ENCODE data around the gene S1PR4.
"Not testable (repeated sequence)": the region's sequence is repeated elsewhere in the genome, so short reads cannot be mapped to it uniquely, and the experiment has no call there.

The S1PR4 gene

DNA sequence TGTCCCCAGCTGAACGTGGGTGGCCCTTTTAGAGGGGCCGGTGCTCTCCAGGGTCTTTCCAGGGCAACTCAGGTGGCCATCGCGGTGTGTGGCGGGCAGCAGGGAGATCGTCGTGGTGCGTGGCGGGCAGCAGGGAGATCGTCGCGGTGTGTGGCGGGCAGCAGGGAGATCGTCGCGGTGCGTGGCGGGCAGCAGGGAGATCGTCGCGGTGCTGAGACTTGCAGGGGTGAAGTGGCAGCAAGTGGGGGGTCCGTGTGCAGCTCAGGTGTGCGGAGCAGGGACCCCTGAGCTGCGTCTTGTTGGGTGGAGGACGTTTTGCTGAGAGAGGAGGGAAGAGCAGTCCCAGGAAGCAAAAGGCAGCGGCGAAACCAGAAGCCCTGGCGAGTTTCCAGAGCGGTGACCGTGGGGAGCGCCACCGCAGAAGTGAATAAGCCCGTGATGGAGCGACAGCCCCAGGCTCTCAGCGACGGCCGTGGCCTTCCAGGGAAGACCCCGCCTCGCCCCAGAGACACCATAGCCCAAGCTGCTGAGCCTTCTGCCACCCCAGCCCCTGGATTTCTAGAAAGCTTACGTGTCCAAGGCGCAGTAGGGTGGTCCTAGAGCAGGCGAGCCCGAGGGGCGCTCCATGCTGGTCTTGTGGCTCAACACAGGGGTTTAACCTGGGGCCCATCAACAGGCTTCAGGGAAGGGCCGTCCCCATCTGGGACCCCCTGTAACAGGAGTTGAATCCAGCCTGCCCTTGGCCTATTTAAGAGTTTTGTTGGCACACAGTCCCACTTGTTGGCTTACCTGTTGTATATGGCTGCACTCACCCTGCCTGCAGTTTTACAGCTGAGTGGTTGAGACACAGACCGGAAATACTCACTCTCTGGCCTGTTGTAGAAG, 12.6 kb downstream of the S1PR4 start:
- H3K27ac ChIP-seq: no peak overlapping the region
- TF ChIP-seq, protein P1, sequence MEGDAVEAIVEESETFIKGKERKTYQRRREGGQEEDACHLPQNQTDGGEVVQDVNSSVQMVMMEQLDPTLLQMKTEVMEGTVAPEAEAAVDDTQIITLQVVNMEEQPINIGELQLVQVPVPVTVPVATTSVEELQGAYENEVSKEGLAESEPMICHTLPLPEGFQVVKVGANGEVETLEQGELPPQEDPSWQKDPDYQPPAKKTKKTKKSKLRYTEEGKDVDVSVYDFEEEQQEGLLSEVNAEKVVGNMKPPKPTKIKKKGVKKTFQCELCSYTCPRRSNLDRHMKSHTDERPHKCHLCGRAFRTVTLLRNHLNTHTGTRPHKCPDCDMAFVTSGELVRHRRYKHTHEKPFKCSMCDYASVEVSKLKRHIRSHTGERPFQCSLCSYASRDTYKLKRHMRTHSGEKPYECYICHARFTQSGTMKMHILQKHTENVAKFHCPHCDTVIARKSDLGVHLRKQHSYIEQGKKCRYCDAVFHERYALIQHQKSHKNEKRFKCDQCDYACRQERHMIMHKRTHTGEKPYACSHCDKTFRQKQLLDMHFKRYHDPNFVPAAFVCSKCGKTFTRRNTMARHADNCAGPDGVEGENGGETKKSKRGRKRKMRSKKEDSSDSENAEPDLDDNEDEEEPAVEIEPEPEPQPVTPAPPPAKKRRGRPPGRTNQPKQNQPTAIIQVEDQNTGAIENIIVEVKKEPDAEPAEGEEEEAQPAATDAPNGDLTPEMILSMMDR (conservative IDR thresholded peaks at IDR 0.05): no peak

DNA sequence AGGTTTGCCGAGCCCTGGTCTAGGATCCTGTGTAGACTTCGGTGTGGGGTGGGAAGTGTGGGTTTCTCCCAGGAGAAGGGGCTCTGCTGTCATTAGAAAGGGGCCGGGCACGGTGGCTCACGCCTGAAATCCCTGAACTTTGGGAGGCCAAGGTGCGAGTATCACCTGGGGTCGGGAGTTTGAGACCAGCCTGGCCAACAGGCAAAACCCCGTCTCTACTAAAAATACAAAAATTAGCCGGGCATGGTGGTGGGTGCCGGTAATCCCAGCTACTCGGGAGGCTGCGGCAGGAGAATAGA, 13.2 kb downstream of the S1PR4 start:
- H3K27ac ChIP-seq: not testable (repeated sequence)

DNA sequence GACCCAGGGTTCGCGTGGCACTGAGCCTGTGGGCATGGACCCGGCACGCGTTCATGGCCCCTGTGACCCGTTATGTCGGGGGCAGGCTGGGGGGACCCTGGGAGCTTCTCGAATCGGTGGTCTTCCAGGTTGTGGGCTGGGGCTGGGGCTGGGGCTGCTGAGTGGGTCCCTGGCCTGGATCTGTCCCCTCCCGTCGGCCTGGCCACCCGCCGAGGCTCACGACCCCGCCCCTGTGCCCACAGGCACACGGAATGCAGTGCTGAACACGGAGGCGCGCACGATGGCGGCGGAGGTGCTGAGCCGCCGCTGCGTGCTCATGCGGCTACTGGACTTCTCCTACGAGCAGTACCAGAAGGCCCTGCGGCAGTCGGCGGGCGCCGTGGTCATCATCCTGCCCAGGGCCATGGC, 13.7 kb downstream of the S1PR4 start:
- H3K27ac ChIP-seq: no peak overlapping the region
- TF ChIP-seq, protein P1 (conservative IDR thresholded peaks at IDR 0.05): no peak

DNA sequence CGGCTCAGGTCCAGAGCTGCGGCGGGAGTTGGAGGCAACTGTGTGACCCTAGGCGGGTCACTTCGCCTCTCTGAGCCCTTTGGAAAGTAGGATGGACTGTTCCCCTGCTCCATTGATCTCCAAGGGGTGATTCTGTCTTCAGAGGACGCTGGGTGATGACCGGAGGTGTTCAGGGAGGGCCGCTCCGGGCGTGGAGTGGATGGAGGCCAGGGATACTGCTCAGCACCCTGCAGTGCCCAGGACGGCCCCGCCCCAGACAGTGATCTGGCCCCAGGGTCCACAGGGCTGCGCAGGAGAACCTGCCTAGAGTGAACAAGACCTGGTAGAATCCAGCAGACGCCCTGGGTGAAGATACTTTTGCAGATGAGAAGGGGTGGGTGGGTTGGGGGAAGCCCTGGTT, 14.1 kb downstream of the S1PR4 start:
- TF ChIP-seq, protein P1 (conservative IDR thresholded peaks at IDR 0.05): no peak
- no peak overlapping the region for H3K27ac ChIP-seq

DNA sequence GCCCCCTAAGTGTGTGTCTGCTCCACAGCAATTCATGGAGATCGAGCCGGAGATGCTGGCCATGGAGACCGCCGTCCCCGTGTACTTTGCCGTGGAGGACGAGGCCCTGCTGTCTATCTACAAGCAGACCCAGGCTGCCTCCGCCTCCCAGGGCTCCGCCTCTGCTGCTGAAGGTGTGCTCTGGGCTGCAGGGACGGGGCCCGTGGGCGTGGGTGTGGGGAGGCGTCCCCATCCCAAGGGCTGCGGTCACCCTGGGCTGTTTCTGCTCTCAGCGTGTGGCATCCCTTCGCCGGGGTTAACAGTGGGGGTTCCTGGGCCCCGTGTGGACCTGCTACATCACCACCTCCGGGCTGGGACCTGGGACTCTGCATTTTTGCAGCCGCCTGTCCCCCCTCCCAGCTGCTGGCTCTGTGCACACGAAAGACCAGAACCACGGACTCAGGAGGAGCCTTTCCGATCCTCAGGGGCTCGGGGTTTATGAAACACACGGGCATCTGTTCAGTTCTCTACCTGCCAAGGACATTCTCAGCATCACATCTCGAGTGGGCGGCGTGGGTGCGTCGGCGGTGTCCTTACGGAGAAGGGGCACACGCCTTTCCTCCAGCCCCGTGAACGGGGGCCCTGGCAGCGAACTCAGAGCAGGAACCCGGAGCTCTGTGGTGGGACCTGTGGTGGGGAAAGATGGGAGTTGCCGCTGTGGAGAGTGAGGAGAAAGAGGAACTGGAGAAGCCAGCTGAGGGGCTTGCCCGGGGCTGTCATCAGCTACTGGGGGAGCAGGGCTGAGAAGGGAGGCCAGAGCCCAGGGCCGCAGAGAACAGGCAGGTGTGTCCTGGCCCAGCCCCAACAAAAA, 14.9 kb downstream of the S1PR4 start:
- TF ChIP-seq, protein P1 (conservative IDR thresholded peaks at IDR 0.05): no peak

DNA sequence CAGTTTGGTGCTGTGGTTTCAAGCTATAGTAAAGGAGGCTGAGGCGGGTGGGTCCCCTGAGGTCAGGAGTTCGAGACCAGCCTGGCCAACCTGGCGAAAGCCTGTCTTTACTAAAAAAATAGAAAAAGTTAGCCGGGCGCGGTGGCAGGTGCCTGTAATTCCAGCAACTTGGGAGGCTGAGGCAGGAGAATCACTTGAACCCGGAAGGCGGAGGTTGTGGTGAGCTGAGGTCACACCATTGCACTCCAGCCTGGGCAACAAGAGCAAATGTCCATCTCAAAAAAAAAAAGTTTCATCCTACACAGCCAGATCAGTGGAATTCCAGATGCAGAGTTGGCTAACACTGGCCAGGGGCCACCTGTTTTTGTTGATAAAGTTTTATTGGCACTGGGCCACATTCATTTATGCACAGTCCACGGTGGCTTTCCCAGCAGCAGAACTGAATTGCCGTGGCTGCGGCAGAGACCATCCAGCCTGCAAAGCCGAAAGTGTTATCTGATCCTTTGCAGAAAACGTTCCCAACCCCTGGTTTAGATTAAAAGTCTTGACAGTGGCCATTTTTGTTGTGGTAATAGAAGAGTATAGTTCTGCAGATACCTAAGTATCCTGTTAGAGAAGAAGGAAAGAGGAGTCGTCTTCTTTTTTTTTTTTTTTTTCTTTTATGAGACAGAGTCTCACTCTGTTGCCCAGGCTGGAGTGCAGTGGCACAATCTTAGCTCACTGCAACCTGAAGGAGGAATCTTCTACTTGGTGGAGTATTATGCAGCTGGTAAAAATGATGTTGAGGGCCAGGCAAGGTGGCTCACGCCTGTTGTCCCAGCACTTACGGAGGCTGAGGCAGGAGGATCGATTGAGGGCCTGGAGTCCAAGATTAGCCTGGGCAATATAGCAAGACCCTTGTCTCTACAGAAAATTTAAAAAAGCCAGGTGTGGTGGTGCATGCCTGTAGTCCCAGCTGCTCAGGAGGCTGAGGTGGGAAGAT, 15.8 kb downstream of the S1PR4 start:
- H3K27ac ChIP-seq: no peak overlapping the region
- TF ChIP-seq, protein P1 (conservative IDR thresholded peaks at IDR 0.05): no peak

More for the DNA sequence above, 14.9 kb downstream of the S1PR4 start:
- no peak overlapping the region for H3K27ac ChIP-seq

DNA sequence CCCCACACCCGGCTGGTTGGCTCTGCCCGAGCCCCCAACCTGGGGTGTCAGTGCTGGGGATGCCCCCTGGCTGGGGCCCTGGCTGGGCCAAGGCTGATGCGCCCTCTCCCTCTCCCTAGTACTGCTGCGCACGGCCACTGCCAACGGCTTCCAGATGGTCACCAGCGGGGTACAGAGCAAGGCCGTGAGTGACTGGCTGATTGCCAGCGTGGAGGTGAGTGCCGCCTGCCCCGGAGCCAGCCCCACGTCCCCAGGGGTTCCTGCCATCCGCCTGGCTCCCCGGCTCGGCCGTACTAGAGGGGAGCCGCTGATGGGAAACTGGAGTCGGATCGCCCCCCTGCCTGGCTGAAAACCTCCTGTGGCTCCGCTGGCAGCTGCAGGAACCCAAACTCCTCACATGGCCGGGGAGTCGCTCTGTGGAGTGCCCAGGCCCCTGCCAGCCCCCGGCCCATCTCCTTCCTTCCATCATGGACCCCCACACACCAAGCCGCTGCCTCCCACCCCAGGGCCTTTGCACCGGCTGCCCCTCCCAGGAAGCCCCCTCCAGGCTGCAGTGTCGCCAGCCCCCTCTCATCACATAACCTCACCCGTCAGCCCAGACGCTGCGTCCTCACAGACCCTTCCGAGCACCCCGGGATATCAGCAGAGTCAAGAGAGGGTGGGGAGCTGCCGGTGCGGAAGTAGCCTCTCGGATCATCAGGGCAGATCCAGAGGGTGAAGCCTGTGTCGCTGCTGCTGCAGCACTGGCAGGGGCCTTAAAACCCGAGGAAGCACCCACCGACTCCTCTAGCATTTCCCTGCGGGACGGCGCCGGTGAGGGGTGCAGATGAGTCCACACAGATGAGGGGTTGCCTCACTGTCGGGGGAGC, 17.7 kb downstream of the S1PR4 start:
- H3K27ac ChIP-seq: no peak overlapping the region
- TF ChIP-seq, protein P1 (conservative IDR thresholded peaks at IDR 0.05): no peak

All from VCaP (cell line).